AG04449 (cell line): ENCODE measurements around the gene MME.

Source experiments
- CTCF ChIA-PET: fragments of 350-600 bp; formaldehyde crosslinking; extraction: SDS; loops from one replicate; lab custom pipeline; 2021; ENCODE audit warnings: antibody characterized with exemption; lab: Yijun Ruan, JAX
- POLR2A ChIA-PET: fragments of 400-600, 350-600 bp; formaldehyde crosslinking; extraction: SDS; loops from one replicate; lab custom pipeline; 2020; ENCODE audit warnings: antibody characterized with exemption, inconsistent platforms; lab: Yijun Ruan, JAX
- DNase-seq: peaks from one replicate; pipeline ENCODE4 v3.0.0-alpha.2; 2010; ENCODE audit warnings: low read depth, low spot score
- H3K4me3 ChIP-seq: 2 replicates; pipeline ENCODE4 v1.5.1; 2011; ENCODE audit warnings: low read depth, mild to moderate bottlenecking, control low read depth, low read length
- CTCF ChIP-seq: IDR thresholded peaks from one replicate; pipeline ENCODE4 v1.5.1; 2011; ENCODE audit warnings: mild to moderate bottlenecking, moderate library complexity, low read length, control low read depth, inconsistent platforms; ENCODE audit not compliant: insufficient read depth; ENCODE audit errors: missing control alignments

MME gene

GRCh38 chr3:155230382-155230781, 150.3 kb downstream of the MME start:
- TF ChIP-seq CTCF, result no peak
- POLR2A ChIA-PET, result no interaction called here

GRCh38 chr3:155231792-155232191, 151.7 kb downstream of the MME start:
- TF ChIP-seq CTCF, result no peak
- ChIA-PET CTCF (interaction anchor here (1.2 kb wide), 1 partner anchor 10 kb away, joined by 3 read pairs; no protein-coding TSS in a partner anchor), POLR2A (no interaction called here)
- no peak for DNase-seq
- H3K4me3 ChIP-seq, result no peak overlapping the region

More at GRCh38 chr3:155230382-155230781, 150.3 kb downstream of the MME start:
- no peak overlapping the region for H3K4me3 ChIP-seq
- no peak for DNase-seq
- CTCF ChIA-PET, result interaction anchor here (0.9 kb wide), 1 partner anchor 93 kb away, joined by 3 read pairs; no protein-coding TSS in a partner anchor

- no peak for DNase-seq
- CTCF ChIA-PET, result interaction anchor here (1.2 kb wide), 1 partner anchor 9 kb away, joined by 3 read pairs; no protein-coding TSS in a partner anchor
- POLR2A ChIA-PET, result no interaction called here
- no peak for TF ChIP-seq CTCF
- no peak overlapping the region for H3K4me3 ChIP-seq
Observed at GRCh38 chr3:155232605-155233004, 152.5 kb downstream of the MME start.

- no peak for TF ChIP-seq CTCF
- ChIA-PET CTCF (no interaction called here), POLR2A (no interaction called here)
- H3K4me3 ChIP-seq, result no peak overlapping the region
- no peak for DNase-seq
Observed at GRCh38 chr3:155233213-155233612, 153.1 kb downstream of the MME start.
